GM10248 (cell line): ENCODE data around the gene FGD4.

Source experiments
- CTCF ChIA-PET: fragments of 300-600 bp; sonication (Branson Sonifier 250); formaldehyde crosslinking; extraction: SDS; loops from one replicate; lab custom pipeline; 2021; ENCODE audit warnings: antibody characterized with exemption; lab: Yijun Ruan, JAX
- POLR2A ChIA-PET: fragments of 350-650 bp; sonication (Branson Sonifier 250); formaldehyde crosslinking; extraction: SDS; loops from one replicate; lab custom pipeline; 2020; ENCODE audit warnings: antibody characterized with exemption; lab: Yijun Ruan, JAX
- DNase-seq: peaks from one replicate; pipeline ENCODE4 v3.0.0; 2012; ENCODE audit errors: extremely low spot score
- TF ChIP-seq, protein P1 (sequence below): IDR thresholded peaks from 2 replicates; pipeline ENCODE4 v1.5.1; 2012; ENCODE audit warnings: mild to moderate bottlenecking, low read depth; ENCODE audit errors: extremely low read depth, missing control alignments, control extremely low read depth

Gene FGD4

DNA sequence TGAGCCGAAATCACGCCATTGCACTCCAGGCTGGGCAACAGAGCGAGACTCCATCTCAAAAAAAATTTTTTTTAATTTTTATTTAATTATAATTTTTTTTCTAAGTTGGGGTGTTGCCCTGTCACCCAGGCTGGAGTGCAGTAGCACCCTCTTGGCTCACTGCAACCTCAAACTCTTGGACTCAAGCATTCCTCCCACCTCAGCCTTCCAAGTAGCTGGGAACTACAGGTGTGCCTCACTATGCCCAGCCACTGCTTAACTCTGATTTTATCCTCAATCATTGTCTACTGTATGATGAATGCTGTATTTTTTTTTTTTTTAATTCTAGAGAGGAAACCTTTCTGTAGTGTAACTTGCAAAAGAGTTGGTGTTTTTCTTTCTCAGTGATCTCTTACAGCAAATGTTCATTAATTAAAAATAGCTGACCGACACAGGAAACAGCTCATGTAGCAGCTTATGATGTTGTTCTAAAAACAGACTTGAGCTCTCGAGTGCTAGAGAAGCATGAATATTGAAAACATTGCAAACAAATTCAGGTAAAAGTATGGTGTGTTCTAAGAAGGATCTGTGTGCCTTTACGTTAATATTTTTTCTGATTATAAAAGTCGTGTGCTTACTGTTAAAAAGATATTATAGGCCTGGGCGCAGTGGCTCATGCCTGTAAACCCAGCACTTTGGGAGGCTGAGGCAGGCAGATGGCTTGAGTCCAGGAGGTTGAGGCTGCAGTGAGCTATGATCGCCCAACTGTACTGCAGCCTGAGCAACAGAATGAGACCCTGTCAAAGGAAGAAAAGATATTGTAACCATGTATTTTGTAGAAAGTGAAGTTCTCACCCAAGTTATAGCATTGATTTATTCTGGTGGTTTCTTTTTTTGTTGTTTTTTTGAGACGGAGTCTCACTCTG, 68.9 kb downstream of the FGD4 start:
- no peak for DNase-seq
- ChIA-PET CTCF (interaction anchor here (0.9 kb wide), 1 partner anchor 12 kb away, joined by 4 read pairs; no protein-coding TSS in a partner anchor), POLR2A (no interaction called here)
- TF ChIP-seq, protein P1, sequence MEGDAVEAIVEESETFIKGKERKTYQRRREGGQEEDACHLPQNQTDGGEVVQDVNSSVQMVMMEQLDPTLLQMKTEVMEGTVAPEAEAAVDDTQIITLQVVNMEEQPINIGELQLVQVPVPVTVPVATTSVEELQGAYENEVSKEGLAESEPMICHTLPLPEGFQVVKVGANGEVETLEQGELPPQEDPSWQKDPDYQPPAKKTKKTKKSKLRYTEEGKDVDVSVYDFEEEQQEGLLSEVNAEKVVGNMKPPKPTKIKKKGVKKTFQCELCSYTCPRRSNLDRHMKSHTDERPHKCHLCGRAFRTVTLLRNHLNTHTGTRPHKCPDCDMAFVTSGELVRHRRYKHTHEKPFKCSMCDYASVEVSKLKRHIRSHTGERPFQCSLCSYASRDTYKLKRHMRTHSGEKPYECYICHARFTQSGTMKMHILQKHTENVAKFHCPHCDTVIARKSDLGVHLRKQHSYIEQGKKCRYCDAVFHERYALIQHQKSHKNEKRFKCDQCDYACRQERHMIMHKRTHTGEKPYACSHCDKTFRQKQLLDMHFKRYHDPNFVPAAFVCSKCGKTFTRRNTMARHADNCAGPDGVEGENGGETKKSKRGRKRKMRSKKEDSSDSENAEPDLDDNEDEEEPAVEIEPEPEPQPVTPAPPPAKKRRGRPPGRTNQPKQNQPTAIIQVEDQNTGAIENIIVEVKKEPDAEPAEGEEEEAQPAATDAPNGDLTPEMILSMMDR: no peak

DNA sequence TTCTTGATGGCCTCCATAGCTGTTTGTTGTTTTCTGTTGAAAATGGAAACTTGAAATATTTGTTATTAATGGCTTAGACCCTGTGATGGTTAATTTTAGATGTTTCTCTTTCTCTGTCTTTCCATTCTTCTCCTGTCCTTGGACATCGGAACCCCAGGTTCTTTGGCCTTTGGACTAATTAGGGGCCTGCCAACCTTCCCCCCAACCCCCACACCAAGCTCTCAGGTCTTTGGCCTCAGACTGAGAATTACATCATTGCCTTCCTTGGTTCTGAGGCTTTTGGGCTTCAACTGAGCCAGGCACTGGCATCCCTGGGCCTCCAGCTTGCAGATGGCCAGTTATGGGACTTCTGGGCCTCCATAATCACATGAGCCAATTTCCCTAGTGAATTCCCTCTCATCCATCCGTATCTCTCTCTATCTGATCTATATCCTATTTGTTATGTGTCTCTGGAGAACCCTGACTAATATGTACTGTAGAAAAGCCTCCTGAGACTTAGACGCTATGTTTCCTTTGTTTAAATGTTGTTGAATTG, 71.6 kb downstream of the FGD4 start:
- TF ChIP-seq, protein P1: no peak
- ChIA-PET CTCF (interaction anchor here (1.8 kb wide), 1 partner anchor 15 kb away, joined by 7 read pairs; no protein-coding TSS in a partner anchor), POLR2A (no interaction called here)
- no peak for DNase-seq

DNA sequence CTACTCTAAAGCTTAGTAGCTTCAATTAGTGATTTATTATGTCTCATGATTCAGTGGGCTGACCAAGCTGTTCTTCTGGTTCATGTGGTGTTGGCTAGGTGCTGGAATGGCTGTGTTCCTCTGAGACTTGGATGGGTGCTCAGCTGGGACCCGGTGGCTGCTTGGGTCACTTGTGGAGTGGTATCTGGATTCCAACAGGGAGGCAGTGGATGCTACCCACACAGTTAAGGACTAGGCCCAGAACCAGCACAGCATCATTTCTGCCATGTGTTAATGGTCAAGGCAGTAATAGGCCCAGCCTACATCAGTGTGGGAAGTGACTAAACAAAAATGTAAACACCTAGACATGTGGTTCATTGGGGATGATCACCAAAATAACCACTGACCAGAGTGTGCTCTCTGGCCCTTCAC, 72.2 kb downstream of the FGD4 start:
- CTCF ChIA-PET: interaction anchor here (1.8 kb wide), 1 partner anchor 15 kb away, joined by 7 read pairs; no protein-coding TSS in a partner anchor
- POLR2A ChIA-PET: no interaction called here
- DNase-seq: no peak
- TF ChIP-seq, protein P1: no peak

DNA sequence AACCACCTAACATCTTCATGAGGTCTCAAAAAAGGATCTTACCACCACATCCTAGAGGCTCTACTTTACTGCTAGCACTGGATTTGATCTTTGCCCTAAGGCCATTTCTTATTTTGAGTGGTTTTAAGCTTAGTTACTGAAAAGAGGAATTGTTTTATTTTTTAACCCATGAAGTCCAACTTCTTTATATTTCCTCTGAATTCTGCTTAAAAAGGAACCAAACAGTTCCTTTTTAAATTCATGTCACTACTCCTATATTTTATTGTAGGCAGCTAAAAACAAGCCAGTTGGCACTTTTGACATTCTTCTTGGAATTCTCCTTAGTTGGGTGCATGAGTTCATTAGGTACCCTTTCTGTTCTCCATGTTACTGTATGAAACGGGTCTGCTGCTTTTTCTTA, 76.4 kb downstream of the FGD4 start:
- TF ChIP-seq, protein P1: no peak
- POLR2A ChIA-PET: interaction anchor here (0.6 kb wide), 1 partner anchor 9 kb away, joined by 5 read pairs; no protein-coding TSS in a partner anchor
- CTCF ChIA-PET: interaction anchor here (1.9 kb wide), 1 partner anchor 9 kb away, joined by 4 read pairs; no protein-coding TSS in a partner anchor

DNA sequence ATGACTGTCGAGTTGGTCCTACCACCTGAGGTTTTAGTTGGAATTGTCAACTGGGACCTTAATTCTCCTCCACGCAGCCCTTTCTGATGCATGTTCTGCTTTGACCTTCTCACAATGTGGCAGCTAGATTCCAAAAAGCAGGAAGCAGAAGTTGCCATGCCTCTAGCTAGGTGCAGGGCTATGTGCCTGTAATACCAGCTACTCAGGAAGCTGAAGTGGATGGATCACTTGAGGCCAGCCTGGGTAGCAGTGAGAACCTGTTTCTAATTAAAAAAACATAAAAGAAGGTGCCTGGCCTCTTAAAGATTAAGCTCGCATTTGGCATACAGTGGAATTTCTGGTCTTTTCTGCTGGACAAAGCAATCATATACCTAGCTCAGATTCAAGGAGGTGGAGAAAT, 77.1 kb downstream of the FGD4 start:
- ChIA-PET POLR2A (interaction anchor here (0.6 kb wide), 1 partner anchor 9 kb away, joined by 5 read pairs; no protein-coding TSS in a partner anchor), CTCF (interaction anchor here (0.7 to 1.9 kb wide), 2 partner anchors 8 to 279 kb away, joined by 3 to 4 read pairs; partner anchors contain the start of gene YARS2)
- no peak for DNase-seq
- TF ChIP-seq, protein P1: no peak

More for the DNA sequence above, 76.4 kb downstream of the FGD4 start:
- DNase-seq: no peak

DNA sequence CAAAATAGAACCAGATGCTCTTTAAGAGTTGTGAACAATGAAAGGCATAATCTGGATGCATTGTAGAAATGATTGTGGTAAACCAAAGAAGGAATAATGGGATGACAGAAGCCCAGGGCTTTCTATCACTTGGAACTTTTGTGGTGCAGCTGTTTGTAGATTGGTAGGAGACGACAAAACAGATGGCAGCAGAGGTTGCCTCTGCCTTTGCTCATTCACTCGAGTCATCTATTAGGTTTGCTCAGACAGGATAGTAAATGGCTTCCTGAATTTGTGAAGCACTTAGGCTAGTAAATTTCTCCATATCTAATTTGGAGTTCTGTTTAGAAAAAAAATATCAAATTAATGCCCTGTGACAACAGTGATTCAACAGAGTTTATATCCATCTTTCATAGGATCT, 78.4 kb downstream of the FGD4 start:
- ChIA-PET CTCF (no interaction called here), POLR2A (no interaction called here)
- TF ChIP-seq, protein P1: no peak

More for the DNA sequence above, 78.4 kb downstream of the FGD4 start:
- DNase-seq: no peak
